Urothelium cell line (cell line): Measurements from ENCODE around the gene NHERF2.

Experiments used
- DNase-seq: peaks from one replicate; pipeline ENCODE4 v3.0.0; 2011; ENCODE audit warnings: low spot score, mixed read lengths
- FAIRE-seq: peaks from 2 replicates; lab custom pipeline; 2011; peaks lifted over from hg19 to GRCh38; lab: Jason Lieb, UNC

The NHERF2 gene

DNA sequence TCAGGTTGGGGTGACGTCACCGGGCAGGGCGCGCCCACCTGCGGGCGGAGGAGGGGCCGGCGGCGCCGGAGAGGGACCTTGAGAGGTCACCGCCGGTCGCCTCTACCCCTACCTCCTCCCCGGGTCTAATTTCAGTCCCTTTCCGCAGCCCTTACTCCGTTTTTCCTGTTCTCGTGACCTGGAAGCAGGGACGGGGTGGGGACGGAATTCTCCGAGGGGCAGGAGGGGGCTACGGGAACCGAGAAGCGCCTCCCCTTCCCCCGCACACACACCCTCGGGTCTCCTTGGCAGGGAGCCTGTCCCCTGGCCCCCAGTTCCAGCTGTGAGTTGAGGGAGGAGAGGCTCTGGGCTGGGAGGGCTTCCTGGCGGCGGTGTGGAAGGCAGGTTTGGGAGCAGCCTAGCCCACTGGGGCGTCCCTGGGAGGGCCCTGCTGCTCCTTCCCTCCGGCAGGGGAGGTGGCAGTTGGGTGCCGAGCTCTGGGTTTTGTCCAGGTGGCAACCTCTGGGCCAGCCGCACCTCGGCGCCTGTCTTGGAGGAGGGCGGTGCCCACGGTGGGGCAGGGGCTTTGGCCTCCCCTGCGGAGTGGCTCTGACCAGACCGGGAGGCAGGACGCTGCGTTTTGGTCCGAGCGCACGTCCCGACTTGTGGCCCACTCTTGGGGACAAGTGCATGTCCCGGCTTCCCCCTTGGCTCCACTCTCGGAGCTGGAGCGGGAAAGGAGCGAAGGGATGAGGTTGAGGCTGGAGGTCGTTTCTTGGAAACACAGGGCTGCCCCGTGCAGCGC is 36.2 kb upstream of the NHERF2 start:
- FAIRE-seq (no peak), DNase-seq (peak; percentile 65)

DNA sequence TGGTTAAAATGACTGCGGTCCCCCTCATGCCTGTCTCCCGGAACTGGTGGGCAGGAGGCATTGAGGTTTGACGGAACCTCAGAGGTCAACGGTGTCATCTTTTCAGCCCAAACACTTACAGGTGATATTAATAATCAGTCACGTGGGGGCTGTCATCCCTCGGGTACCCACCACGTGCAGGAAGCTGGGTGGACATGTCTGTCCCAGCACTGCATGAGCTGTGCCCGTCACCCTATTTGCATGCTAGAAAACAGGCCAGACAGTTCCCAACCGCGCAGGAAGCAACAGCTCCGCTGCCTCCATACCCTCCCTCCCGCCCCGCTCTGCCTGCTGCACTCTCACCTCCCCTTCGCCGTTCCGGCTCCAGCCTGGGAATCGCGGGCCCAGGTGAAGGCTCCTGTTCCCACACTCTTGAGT is 35.6 kb upstream of the NHERF2 start:
- DNase-seq = no peak
- no peak for FAIRE-seq

DNA sequence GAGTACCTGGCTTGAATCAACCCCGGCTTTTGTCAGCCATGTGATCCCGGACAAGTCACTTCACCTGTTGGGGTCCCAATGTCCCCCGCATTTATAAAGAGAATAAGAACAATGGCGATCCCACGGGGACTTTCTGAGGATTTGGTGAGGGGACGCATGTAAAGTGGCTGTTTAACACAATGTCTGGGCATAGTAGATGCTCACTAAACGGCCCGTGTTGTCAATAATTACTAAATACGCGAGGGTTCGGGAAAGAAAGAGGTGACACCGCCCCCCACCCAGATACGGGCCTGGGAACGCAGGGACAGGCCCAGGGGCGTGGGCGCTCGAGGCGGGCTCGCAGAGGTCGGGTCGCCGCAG is 35.1 kb upstream of the NHERF2 start:
- FAIRE-seq (no peak), DNase-seq (no peak)

DNA sequence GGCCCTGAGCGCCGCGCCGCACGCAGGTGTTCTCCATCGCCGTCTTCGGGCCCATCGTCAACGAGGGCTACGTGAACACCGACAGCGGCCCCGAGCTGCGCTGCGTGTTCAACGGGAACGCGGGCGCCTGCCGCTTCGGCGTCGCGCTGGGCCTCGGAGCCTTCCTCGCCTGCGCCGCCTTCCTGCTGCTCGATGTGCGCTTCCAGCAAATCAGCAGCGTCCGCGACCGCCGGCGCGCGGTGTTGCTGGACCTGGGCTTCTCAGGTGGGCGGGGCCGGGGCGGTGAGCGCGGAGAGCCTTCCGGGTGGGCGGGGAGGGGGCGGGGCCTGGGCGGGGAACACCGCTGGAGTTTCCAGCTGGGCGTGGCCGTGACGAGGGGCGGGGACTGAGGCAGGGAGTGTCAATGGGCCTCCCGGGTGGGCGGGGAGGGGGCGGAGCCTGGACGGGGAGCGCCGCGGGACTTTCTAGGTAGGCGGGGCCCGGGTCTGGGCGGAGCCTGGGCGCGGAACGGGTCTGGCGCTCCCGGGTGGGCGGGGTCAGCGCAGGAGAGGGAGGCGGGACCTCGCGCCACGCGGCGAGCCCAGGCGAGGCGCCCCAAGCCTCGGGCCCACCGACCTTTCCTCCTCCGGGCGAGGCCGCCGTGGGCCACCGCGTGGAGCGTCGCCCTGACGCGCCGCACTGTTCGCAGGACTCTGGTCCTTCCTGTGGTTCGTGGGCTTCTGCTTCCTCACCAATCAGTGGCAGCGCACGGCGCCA is 34.6 kb upstream of the NHERF2 start:
- FAIRE-seq (no peak), DNase-seq (peak; percentile 67)

DNA sequence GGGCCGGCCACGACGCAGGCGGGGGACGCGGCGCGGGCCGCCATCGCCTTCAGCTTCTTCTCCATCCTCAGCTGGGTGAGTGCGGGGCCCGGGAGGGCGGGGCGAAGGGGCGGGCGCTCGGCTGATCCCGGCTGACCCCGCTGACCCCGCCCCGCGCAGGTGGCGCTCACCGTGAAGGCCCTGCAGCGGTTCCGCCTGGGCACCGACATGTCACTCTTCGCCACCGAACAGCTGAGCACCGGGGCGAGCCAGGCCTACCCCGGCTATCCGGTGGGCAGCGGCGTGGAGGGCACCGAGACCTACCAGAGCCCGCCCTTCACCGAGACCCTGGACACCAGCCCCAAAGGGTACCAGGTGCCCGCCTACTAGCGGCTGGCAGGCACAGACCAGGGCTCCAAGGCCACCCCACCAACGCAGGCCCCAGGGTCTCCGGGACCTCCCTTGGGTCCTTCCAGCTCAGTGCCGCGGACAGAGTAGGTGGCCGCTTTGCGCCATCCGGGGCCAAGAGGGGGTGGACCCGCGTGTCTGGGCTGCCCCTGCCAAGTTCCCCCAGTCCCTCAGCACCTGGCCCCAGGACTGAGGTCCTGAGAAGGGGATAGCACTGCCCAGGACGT is 33.9 kb upstream of the NHERF2 start:
- FAIRE-seq = no peak
- DNase-seq = no peak

DNA sequence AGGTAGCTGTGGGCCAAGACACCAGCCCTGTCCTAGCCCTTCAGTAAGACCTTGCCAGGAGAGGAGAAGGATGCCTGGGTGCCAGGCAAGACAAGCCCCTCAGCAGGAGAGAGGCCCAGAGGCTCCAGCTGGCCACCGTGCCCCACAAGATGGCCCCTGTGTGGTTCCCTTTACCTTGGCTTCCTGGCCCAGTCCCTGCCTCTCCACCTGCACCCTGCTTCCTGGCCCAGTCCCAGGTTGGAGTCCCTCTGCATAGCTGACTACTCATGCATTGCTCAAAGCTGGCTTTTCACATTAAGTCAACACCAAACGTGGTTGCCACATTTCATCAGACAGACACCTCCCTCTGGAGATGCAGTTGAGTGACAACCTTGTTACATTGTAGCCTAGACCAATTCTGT is 33.0 kb upstream of the NHERF2 start:
- FAIRE-seq (no peak), DNase-seq (no peak)

DNA sequence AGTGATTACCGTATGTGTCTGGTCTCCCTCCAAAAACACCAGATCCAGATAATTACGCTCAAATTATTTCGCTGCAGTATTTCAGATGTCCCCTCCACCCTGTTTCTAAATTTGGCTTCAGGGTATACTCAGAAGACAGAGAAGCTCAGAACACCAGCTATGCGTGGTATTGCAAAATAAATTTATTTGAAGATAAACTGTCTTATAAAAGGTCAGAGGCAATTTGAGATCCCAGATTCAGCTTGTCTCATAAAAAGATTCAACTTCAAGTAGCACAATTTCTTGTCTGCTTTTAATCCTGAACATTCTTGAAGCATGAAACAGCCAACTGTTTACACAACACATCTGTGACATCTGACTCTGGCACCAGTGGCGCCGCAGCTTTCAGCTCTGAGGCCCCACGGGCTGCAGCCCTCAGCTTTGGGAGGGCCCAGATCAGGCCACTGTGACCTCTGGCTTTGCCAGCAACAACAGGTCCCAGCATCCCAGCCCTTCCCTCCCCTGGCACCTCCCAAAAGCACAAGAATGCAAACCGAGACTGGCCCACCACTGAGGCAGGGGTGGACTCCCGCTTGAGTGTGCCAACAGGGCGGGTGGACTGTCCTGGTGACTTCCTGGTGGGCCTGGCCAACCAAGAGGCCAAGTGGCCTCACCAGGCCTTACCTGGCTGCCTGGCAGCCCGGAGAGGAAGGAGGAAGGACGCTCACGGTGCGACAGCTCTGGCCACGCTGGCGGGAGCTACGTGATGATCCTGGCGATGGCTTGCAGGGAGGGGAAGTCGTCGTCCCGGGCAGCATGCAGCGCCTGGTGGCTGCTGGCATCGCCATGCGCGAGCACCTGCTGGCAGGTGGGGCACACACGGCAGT is 29.0 kb upstream of the NHERF2 start:
- no peak for FAIRE-seq
- DNase-seq = no peak

DNA sequence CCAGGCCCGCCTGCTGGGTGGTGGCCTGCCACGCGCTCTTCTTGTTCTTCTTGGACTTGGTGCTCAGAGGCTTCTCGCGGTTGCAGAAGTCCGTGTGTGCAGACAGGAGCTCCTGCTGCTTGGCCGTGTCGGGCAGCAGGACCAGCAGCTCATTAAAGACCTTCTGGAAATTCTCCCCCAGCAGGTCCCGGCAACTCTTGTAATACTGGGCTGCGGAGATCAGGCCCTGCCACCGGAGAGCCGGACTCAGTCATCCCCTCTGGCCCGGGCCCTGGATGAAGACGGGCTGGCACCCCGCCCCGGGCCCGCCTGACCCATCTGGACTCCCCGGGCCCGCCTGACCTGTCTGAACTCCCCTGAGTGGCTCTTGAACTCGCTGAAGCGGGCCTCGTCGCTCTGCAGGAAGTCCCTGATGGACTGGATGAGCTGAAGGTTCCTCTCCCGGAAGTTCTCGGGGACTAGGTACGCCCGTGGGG is 28.3 kb upstream of the NHERF2 start:
- no peak for FAIRE-seq
- no peak for DNase-seq

DNA sequence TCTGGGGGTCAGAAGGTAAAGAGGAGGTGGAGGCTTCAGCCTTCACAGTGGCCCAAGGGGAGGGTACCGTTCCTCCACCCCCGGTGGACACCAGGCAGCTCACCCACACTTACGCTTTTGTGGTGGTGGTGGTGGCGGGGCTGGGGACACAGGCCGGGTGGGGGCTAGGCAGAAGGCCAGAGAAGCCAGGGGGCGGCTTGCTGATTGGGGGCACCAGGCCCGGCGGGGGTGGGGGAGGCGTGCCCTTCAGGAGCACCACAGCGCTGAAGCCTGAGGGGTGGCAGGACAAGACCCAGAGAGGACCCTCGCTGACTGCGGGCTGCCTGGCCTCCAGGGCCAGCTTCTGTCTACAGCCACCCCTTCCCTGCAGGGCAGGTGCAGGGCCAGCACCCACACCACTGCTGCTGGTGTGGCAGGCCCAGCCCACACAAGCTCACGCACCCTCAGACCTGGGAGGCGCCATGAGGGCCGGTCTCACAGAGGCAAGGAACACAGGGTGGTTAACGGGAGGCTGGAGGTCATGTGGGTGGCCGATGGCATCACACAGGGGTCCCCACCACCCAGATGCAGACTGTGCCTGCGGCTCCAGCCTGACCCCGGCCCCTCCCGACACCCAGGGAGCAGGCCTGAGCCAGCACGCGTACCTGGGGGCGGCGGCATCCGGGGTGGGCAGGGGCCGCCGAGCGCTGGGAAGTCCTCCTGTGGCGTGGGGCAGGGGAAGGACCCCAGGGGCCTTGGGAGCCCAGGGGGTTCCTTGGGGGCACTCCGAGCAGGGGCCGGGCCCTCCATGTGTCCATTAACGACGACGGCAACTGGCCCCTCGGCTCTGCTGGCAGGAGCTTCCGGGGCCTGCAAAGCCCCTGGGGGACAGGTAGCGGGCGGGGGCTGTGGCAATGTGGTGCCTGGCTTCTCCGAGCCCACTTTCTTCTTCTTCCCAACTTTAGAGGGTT is 27.6 kb upstream of the NHERF2 start:
- no peak for DNase-seq
- FAIRE-seq = no peak

DNA sequence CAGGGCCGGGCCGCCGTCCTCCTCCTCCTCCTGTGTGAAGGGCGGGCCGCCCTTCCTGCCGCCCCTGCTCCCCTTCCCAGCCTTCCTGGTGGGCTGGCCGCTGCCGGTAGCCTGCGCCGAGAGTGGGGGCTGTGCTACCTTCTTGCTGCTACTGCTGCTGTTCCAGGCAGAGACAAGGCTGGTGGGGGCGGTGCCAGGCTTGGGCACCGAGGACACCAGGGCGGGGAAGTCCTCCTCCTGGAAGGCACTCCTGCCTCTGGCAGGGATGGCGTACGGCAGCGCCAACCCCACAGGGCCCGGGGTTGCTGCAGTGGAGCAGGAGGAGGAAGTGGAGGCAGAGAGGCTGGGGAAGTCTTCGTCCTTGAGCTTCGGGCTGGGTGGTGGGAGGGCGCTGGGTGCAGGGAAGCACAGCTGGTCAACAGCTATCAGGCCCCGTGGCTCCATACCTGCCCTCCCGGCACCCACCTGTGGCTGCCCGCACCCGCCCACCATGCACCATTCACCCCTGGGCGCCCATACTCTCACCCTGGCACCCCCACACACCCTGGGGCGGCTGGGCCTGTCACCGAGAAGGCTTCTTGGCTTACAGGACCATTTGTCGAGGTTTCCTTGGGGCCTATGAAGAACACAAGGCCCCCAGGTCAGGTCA is 26.7 kb upstream of the NHERF2 start:
- DNase-seq (no peak), FAIRE-seq (no peak)

DNA sequence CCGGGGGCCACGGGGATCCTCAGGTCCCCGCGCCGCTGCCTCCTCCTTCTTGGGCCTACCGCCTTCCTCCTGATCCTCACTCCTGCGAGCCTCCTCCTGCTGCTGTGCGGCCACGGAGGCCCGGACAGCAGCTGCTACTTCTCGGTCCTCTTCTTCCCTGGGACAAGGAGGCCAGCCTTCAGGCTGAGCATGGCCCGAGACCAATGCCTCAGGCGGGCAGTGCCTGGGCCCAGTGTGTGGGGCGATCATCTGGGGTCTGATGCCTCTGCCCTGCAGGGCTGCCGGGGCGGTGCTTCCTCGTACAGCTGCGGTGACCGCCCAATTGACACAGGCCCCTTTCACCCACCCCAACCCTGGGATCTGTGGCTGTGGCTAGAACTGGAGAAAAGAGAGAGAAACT is 25.7 kb upstream of the NHERF2 start:
- DNase-seq (no peak), FAIRE-seq (no peak)

DNA sequence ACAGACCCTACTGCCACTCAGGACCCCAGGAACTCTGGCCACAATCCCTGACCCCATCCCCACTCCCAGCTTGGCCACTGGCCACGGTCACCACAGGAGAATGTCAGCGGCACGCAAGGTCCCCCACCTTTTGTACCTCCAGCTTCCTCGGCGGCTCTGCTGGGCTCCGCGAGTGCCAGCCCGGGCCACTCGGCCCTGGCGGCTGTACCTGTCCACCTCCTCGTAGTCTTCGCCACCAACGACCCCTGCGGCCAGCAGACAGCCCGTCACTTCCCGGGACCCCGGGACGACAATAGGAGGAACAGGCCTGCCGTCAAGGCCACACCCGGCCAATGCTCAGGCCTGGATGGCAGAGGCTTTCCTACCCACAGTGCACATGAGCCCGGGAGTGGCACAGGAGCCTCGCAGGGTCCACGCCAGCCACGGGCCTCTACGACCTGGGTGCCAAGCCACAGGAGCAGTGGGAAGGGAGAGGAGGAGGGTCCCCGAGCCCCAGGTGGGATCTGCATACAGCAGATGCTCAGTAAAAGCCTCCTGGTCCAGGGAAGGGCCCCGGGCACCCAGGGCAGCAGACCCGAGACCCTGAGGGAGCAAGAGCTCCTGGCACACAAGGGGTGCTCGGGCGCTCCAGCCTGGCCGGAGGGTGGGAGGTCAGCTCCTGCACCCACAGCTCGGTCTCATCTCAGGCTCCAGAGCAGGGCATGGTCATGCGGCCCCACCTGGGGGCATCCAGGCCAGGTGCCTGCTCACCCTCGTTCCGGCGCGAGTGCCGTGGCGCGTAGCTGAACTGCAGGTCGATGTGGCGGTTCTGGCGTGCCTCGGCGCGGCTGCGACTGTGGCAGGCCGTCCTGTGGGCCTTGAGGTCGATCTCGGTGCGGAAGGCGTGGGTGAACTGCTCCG is 25.0 kb upstream of the NHERF2 start:
- peak; percentile 72 for FAIRE-seq

DNA sequence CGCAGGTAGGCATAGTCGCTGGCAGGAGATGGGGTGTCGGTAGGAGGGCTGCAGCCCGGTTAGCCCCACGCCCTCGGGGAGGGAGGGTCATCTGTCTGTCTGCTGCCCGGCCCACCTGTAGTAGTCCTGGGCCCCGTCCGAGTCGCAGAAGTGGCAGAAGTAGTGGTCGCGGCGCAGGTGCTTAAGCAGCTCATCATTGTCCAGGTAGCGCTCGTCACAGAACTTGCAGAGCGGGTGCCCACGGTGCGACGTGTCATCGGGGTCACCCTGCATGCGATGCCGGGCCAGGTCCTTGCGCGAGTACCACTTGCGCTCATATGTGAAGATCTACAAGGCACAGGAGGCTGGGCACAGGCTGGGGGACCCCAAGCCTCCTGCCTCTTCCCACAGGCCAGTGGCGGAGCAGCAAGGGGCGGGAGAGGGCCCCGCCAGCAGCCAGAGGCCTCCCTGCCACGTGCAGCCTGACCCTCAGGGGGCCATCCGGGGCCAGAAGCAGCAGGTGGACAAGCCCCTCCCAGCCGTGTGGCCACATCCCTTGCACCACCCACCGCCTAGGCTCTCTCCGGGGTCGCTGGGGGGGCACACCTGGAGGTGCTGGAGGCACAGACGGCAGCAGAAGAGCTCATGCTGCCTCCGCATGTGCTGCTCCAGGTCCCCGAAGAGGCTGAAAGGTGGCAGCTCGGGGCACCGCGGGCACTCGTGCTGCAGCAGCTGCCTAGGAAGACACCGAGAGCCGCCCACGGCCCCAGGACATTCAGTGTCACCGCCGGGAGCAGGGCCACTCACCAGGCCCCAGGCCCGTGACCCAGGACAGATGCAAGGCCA is 24.1 kb upstream of the NHERF2 start:
- no peak for FAIRE-seq
- DNase-seq = no peak

More for the DNA sequence above, 25.0 kb upstream of the NHERF2 start:
- DNase-seq = no peak

DNA sequence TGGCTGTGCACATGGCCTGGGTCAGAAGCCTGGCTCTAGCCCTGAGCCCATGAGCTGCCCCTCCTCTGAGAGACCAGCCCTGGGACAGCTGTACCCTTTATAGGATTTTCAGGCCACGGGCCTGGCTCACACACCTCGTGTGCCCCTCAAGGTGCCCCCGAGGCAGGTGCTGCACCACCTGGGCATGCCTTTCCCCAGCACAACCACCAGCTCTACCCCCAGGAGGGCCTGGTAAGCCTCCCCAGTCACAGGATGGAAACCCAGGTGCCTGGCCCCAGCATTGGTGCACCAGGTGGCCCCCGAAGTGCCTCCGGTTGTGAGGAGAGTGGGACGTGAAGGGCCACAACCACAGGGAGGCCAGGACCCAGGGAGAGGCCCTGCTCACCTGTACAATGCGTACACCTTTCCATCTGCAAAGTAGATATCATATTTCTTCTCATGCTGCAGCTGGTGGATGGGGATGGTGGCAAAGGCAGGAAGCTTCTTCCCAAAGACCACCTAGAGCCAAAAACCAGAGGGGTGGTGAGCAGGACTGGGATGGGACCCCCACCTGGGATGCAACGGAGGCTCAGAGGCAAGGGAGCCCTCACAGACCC is 23.4 kb upstream of the NHERF2 start:
- FAIRE-seq = no peak
- no peak for DNase-seq

DNA sequence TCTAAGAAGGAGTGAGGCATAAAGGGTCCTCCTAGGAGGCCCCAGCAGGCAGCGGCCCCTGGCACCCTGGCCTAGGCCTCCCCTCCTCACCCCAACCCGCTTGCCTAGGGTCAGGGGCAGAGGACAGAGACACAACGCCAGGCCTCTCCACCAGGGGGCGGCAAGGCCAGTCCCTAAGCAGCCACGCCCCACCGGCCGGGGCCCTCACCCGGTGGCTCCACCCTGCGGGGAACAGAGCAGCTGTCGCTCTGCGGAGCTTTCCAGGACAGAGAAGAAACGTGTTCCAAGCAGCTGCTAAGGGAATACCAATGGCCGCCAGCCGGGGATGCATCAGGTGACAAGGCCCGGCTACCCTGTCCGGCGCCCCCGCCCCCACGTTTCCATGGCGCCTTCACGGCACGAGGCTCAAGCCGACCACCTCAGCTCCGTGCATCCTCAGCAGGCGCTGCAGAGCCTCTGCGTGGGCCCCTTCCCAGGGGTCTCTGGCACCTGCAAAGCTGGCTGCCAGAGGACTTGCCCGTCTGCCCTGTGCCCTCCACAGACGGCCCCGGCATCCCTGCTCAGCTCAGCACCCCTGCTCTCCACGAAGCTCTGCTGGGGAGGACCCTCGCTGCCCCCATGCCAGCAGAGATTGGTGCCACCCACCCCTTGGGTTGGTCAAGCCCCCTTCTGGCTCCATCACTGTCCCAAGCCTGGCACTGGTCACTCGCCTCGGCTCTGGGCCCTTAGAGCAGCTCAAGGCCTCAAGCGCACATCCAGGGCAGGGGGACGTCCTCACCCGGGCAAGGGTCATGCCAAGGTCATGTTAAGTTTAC is 22.7 kb upstream of the NHERF2 start:
- peak; percentile 95 for DNase-seq
- FAIRE-seq = peak; percentile 17
